NCI-H82 (cell line): ENCODE results near the gene ABTB1.
"Not testable (repeated sequence)": the region's sequence is repeated elsewhere in the genome, so short reads cannot be mapped to it uniquely, and the experiment has no call there.

Experiments
- DNase-seq: peaks from one replicate; lab custom pipeline; 2025; lab: John Stamatoyannopoulos, UW

Gene ABTB1

GRCh38 chr3:127673191-127674100 is 694 bp downstream of the ABTB1 start:
- peak; percentile 70 for DNase-seq

GRCh38 chr3:127674101-127674721 is 1.5 kb downstream of the ABTB1 start:
- DNase-seq: no peak

- DNase-seq: no peak
Measured at GRCh38 chr3:127674790-127675189, 2.0 kb downstream of the ABTB1 start.

GRCh38 chr3:127675651-127676391 is 3.1 kb downstream of the ABTB1 start:
- no peak for DNase-seq

- no peak for DNase-seq
Measured at GRCh38 chr3:127676456-127676855, 3.7 kb downstream of the ABTB1 start.

- no peak for DNase-seq
Measured at GRCh38 chr3:127676921-127677351, 4.2 kb downstream of the ABTB1 start.

- DNase-seq: no peak
Measured at GRCh38 chr3:127677541-127678314, 5.0 kb downstream of the ABTB1 start.

- DNase-seq: no peak
Measured at GRCh38 chr3:127678315-127678599, 5.5 kb downstream of the ABTB1 start.

- DNase-seq: no peak
Measured at GRCh38 chr3:127678611-127679533, 6.1 kb downstream of the ABTB1 start.

GRCh38 chr3:127679534-127680145 is 6.9 kb downstream of the ABTB1 start:
- peak; percentile 46 for DNase-seq

GRCh38 chr3:127680146-127680661 is 7.5 kb downstream of the ABTB1 start:
- DNase-seq: no peak

- DNase-seq: no peak
Measured at GRCh38 chr3:127680798-127681221, 8.1 kb downstream of the ABTB1 start.

GRCh38 chr3:127682175-127682554 is 9.4 kb downstream of the ABTB1 start:
- not testable (repeated sequence) for DNase-seq

GRCh38 chr3:127682561-127682960 is 9.8 kb downstream of the ABTB1 start:
- DNase-seq: no peak

GRCh38 chr3:127684871-127685707 is 12.3 kb downstream of the ABTB1 start:
- peak; percentile 31 for DNase-seq

- DNase-seq: no peak
Measured at GRCh38 chr3:127685708-127686511, 13.2 kb downstream of the ABTB1 start.

GRCh38 chr3:127686512-127686894 is 13.8 kb downstream of the ABTB1 start:
- no peak for DNase-seq

GRCh38 chr3:127687228-127687737 is 14.5 kb downstream of the ABTB1 start:
- no peak for DNase-seq
